Measurements from ENCODE around the gene AHDC1. TPM values are rescaled to one million over a fixed set of nuclear protein-coding genes. Genes with fewer than 3 reads are reported as not detected.

Gene AHDC1
- total and polyA plus RNA-seq, 8 donors, result 10.4 to 27.5 (median 14.9) TPM

DNA sequence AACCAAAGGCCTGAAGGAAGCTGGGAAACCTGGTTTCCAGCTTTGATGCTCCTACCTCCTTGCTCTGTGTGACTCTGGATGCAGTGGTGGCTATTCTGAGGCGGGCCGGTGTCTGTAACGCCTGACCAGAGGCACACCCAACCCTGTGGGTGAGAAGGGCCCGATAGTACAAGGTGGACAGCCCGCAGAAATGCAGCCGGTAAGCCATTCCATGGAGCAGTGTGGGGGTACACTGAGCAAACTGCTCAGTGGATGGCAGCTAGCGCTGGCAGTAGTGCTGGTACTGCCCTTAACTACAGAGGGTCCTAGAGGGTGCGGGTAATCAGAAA is 36.0 kb downstream of the AHDC1 start:
- peaks cover 55 to 73% (median 69%) of the 10 kb centered on the region in 3 donors for H3K4me1 ChIP-seq
- H3K36me3 ChIP-seq, result no peaks in the 10 kb centered on the region
- DNase-seq, result peak in 1 of 6 donors; percentile 39
- no peak overlapping the region for H3K4me3 ChIP-seq
- TF ChIP-seq, protein P1, sequence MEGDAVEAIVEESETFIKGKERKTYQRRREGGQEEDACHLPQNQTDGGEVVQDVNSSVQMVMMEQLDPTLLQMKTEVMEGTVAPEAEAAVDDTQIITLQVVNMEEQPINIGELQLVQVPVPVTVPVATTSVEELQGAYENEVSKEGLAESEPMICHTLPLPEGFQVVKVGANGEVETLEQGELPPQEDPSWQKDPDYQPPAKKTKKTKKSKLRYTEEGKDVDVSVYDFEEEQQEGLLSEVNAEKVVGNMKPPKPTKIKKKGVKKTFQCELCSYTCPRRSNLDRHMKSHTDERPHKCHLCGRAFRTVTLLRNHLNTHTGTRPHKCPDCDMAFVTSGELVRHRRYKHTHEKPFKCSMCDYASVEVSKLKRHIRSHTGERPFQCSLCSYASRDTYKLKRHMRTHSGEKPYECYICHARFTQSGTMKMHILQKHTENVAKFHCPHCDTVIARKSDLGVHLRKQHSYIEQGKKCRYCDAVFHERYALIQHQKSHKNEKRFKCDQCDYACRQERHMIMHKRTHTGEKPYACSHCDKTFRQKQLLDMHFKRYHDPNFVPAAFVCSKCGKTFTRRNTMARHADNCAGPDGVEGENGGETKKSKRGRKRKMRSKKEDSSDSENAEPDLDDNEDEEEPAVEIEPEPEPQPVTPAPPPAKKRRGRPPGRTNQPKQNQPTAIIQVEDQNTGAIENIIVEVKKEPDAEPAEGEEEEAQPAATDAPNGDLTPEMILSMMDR (IDR thresholded peaks at IDR 0.05), result no peak
- peak overlapping the region; percentile 3 to 85 (median 52) for H3K27ac ChIP-seq
- WGBS, 2 donors, result 62 to 71% methylated on average over 8 of the region's 8 CpGs
- H3K9me3 ChIP-seq, result no peaks in the 10 kb centered on the region
- FAIRE-seq, result no peak
- no peaks in the 10 kb centered on the region for H3K27me3 ChIP-seq
- ATAC-seq, result no peak
- intact Hi-C loops (cut with DNase I), result no loop called here

DNA sequence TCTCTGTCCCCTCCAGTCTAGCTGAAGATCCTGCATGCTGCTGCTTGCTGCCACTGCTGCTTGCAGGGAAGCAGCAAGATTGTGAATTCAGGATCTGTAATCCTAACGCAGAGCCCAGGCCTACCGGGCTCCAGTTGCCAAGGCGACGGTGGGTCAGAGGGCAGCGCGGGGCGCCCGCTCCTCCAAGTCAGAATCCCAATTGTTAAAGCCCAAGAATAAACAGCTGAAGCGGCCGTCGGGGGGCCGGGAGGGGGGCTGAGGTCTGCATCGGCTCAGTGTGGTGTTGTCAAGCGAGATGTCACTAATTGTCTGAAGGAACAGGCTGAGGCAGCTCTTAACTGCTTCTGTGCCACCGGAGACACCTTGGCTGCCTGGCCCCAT is 36.8 kb downstream of the AHDC1 start:
- 79 to 82% methylated on average over 15 of the region's 15 CpGs for WGBS, 2 donors
- no peak overlapping the region for H3K4me3 ChIP-seq
- no peaks in the 10 kb centered on the region for H3K9me3 ChIP-seq
- H3K36me3 ChIP-seq, result no peaks in the 10 kb centered on the region
- no peaks in the 10 kb centered on the region for H3K27me3 ChIP-seq
- no peak for ATAC-seq
- TF ChIP-seq, protein P1 (IDR thresholded peaks at IDR 0.05), result no peak
- H3K4me1 ChIP-seq, result peaks cover 53 to 73% (median 62%) of the 10 kb centered on the region in 3 donors
- H3K27ac ChIP-seq, result no peak overlapping the region
- intact Hi-C loops (cut with DNase I), result no loop called here
- FAIRE-seq, result no peak
- DNase-seq, result no peak

DNA sequence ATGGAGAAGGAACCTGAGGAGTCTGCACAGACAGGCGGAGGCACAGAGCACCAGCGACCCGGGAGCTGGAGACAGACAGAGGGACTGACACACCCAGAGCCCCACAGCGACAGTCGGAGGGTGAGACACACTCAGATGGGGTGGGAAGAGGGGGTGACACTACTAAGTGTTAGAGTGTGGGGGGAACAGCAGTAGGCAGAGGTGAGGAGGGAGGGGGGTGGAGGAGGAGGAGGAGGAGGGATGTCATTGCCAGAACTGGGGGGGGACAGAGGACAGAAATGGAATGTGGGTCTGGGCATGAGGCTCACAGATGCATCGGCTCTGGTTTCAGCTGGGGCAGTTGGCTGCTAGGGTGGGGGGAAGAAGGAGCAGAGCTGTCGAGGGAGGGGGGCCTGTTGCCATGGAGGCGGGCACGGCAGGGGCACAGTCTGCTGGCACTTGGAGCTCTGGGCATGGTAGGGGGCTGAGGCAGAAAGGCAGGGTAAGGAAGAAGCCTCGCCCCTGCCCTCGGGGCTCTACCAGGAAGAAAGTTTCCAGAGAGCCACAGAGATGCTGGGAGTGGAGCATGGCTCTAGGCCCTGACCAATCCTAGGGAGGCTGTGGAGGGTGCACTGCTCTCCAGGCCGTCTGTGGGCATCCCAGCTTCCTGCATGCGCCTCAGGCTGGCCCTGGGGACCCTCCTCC is 37.3 kb downstream of the AHDC1 start:
- intact Hi-C loops (cut with DNase I), result no loop called here
- FAIRE-seq, result no peak
- H3K36me3 ChIP-seq, result no peaks in the 10 kb centered on the region
- TF ChIP-seq, protein P1 (IDR thresholded peaks at IDR 0.05), result no peak
- ATAC-seq, result no peak
- H3K9me3 ChIP-seq, result no peaks in the 10 kb centered on the region
- H3K4me1 ChIP-seq, result peaks cover 48 to 71% (median 56%) of the 10 kb centered on the region in 3 donors
- peak in 1 of 6 donors; percentile 36 for DNase-seq
- H3K27ac ChIP-seq, result peak overlapping the region in 1 of 4 donors; percentile 17
- no peaks in the 10 kb centered on the region for H3K27me3 ChIP-seq
- H3K4me3 ChIP-seq, result no peak overlapping the region
- 80 to 82% methylated on average over 13 of the region's 13 CpGs for WGBS, 2 donors

DNA sequence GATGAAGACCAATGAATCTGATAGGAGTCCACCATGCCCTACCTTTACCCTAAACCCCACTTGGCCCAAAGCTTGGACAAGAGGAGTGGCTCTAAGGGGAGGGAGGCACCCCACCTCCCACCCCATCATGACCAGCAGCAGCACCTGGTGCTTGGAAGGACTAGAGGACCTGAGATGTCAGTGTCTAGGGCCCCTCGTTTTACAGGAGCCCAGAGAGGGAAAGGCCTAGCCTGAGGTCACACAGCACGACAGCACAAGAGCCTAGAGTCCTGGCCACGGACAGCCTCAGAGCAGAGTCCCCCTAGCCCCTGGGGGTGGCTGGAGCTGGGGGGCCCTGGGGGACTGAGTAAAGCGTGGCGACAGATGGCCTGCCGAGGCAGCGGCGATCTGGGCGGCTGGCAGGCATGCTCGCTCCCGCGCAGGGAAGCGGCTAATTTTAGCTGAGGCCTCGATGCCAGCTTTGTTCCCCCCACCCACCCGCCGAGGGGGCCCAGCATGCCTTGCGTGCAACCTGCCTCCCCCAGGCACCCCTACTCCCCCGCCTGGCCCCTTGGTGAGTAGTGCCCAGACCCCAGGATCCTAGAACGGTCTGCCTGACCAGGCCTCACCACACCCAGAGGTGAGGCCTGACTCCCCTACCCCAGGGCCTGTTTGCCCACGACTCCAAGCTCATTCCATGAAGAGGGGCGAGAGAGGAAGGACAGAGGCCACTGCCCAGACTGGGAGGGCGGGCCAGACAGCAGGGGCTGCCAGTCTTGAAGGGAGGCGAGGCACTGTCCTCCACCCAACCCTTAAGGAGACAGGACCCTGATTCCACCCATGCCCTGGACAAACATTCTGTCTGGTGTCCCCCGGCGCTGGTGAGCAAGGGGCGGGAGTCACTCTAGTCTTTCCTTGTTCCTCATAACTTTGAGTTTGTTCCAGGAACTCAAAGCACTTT is 39.0 kb downstream of the AHDC1 start:
- FAIRE-seq (no peak), ATAC-seq (no peak), DNase-seq (peak in 4 of 6 donors; percentile 25 to 65 (median 48))
- no peaks in the 10 kb centered on the region for H3K9me3 ChIP-seq
- TF ChIP-seq, protein P1 (IDR thresholded peaks at IDR 0.05), result no peak
- peak overlapping the region in 1 of 4 donors; percentile 29 for H3K4me3 ChIP-seq
- intact Hi-C loops (cut with DNase I), result no loop called here
- WGBS, 2 donors, result 68 to 78% methylated on average over 26 of the region's 26 CpGs
- no peaks in the 10 kb centered on the region for H3K27me3 ChIP-seq
- H3K27ac ChIP-seq, result peak overlapping the region; percentile 77 to 91 (median 82)
- no peaks in the 10 kb centered on the region for H3K36me3 ChIP-seq
- H3K4me1 ChIP-seq, result peaks cover 40 to 60% (median 41%) of the 10 kb centered on the region in 3 donors

Data from pancreas (tissue), 10 donors.